LNCaP clone FGC (cell line): Measurements from ENCODE around the gene UBR2.
"Not testable (repeated sequence)": the region's sequence is repeated elsewhere in the genome, so short reads cannot be mapped to it uniquely, and the experiment has no call there.

Experiments used
- DNase-seq: peaks from one replicate; pipeline ENCODE4 v3.0.0-alpha.2; 2011; ENCODE audit warnings: low read depth
- H3K4me3 ChIP-seq: 2 replicates; pipeline ENCODE4 v1.5.1; 2011; ENCODE audit warnings: mild to moderate bottlenecking, low read depth, low read length, control low read depth
- CTCF ChIP-seq: IDR thresholded peaks from 2 replicates; pipeline ENCODE4 v1.5.1; 2012; ENCODE audit warnings: mild to moderate bottlenecking; ENCODE audit not compliant: control insufficient read depth, insufficient read depth; ENCODE audit errors: extremely low read depth

UBR2 gene

GRCh38 chr6:42664718-42665117, 100.9 kb downstream of the UBR2 start:
- no peak overlapping the region for H3K4me3 ChIP-seq
- no peak for TF ChIP-seq CTCF
- DNase-seq: no peak

- not testable (repeated sequence) for DNase-seq, H3K4me3 ChIP-seq
These were observed 110.5 kb downstream of the UBR2 start for GRCh38 chr6:42674368-42674767.

GRCh38 chr6:42674780-42675179, 111.0 kb downstream of the UBR2 start:
- no peak for DNase-seq
- no peak overlapping the region for H3K4me3 ChIP-seq
- no peak for TF ChIP-seq CTCF

DNA sequence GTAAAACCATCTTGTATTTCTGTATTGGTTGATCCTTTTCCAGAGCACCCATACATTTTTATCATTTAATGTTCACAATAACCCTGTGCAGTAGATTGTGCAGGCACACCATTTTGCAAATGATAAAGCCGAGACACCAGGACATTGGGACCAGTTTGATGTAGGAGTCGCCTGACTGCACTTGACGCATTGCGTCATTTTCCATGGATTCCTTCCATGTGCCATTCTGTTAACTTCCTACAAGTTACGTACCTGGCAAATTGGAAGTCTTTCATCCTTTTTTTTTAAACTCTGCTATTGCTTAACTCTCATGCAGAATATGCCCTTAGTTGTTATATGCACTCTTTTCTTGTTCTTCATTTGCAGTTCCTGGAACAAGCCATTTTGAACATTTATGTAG, 115.5 kb downstream of the UBR2 start:
- TF ChIP-seq CTCF: no peak
- H3K4me3 ChIP-seq: no peak overlapping the region
- DNase-seq: no peak

- H3K4me3 ChIP-seq: no peak overlapping the region
- TF ChIP-seq CTCF: no peak
- DNase-seq: no peak
These were observed 124.5 kb downstream of the UBR2 start for GRCh38 chr6:42688281-42688680.

DNA sequence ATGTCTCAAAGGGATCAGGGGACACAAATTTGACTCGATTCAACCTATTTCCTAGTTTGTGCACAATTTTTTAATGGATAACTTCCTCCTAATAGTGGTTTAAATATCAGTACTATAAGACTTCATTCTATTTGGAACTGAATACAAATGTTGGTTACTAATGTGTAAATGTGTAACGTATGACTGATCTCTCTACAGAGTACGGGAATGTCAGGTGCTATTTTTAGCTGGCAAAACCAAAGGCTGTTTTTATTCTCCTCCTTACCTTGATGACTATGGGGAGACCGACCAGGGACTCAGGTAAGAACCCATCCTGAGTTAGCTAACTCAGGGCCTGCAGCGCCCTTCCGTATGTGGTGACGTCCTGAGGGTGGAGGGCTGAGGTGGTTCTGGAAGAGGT, 125.5 kb downstream of the UBR2 start:
- DNase-seq: no peak
- TF ChIP-seq CTCF: no peak
- no peak overlapping the region for H3K4me3 ChIP-seq

- H3K4me3 ChIP-seq: no peak overlapping the region
- TF ChIP-seq CTCF: no peak
These were observed 126.4 kb downstream of the UBR2 start for GRCh38 chr6:42690151-42690702.

GRCh38 chr6:42690872-42691271, 127.0 kb downstream of the UBR2 start:
- no peak for TF ChIP-seq CTCF
- no peak overlapping the region for H3K4me3 ChIP-seq
- DNase-seq: no peak

More at GRCh38 chr6:42690151-42690702, 126.4 kb downstream of the UBR2 start:
- DNase-seq: no peak
